Occipital lobe (tissue), 2 donors: ENCODE data around the gene INAFM1. TPM values are rescaled to one million over a fixed set of nuclear protein-coding genes. Genes with fewer than 3 reads are reported as not detected.
A peak's percentile ranks its signal among the peaks of the same experiment; 100 is the strongest.
"Not testable (repeated sequence)": the region's sequence is repeated elsewhere in the genome, so short reads cannot be mapped to it uniquely, and the experiment has no call there.

ENCODE experiments used
- DNase-seq: peaks from one replicate; lab custom pipeline; 2025; lab: John Stamatoyannopoulos, UW
- total RNA-seq: library from RNA; depleted of rRNA; stranded (reverse); fragments of >200 nt; gene quantifications from one replicate; pipeline ENCODE4 v1.2.3, GENCODE V29; 2014

Gene INAFM1
- total RNA-seq, 1 donor from 2014 or later = 2.3 TPM

DNA sequence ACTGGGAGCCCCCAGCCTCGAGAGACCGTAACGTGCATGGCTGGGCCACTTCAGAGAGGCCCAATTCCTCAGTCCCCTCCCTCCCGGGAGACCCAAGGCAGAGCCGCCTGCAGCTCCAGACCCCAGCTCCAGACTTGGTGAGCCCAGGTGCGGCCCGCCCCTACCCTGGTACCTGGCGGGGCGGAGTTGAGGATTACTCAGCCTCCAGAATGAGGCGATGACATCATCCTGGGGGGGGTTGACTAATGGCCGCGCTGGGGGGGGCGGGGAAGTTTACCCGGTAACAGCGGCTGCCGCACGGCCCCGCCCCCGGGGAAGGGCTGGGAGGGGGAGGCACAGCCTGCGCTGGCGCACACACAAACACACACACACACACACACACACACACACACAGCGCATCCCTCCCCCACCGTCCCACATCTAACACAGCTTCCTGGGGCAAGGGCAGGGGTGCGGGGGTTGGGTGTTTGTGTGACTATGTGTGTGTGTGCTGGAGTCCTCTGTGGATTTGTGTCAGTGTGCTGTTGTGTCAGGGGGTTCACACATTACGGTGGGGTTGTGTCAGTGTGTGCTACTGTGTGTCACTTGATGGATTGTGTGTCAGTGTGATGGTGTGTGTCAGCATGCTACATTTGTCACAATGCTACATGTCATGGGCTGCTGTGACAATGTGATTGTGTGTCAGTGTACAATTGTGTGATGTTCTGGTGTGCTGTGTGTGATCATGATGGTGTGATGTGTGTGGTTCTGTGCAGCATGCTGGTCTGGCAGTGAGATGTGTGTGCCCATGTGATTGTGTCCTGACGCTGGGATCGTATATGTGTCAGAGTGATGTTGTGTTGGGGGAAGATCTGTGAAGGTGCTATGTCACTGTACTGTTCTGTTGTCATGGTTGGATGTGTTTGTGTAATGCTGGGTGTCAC lies 33.4 kb upstream of the INAFM1 start:
- peak; percentile 55 for DNase-seq

GRCh38 chr19:47241919-47242577 lies 32.6 kb upstream of the INAFM1 start:
- no peak for DNase-seq

DNA sequence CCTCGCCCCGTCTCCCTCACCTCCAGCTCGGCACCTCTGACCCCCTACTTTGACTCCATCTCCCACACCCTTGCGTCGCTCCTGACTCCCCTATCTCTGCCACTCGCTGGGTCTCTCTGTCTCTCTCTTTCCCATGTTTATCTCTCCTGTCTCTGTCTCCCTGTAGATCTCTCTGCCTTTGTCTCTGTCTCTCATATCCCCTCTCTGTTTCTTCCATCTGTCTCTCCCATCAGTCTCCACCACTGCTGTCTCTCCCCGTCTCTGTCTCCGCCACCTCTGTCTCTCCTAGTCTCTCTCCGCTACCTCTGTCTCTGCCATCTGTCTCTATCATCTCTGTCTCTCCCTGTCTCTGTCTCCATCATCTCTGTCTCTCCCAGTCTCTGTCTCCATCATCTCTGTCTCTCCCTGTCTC lies 31.3 kb upstream of the INAFM1 start:
- no peak for DNase-seq

DNA sequence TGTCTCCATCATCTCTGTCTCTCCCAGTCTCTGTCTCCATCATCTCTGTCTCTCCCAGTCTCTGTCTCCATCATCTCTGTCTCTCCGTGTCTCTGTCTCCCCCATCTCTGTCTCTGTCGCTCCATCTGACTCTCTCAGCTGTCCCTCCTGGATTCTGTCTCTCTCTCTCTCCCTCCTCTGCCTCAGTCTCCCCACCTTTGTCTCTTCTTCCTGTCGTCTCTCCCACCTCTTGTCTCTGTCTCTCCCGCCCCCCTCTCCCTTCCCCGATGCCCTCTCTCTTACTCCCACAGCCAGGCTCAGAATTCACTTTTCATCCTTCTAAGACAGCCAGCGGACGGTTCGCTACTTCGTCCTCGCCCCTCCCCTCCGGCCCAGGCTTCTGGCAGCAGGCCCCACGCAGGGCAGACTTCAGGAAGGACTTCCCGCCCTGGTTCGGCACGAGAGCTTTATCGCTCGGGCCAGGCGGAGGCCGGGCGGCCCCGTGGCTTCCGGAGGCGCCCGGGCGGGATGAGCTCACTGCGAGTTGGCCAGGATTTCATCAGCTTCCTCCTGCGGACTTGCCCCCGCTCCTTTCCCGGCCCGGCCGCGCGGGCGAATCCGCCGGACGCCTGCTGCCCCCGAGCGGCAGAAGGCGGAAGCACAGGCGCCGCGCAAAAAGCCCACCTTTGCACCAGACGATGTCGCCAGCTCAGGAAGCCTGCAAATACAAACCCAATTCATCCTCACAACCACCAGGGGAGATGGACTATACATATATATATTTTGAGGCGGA lies 30.7 kb upstream of the INAFM1 start:
- peak; percentile 81 for DNase-seq

GRCh38 chr19:47247308-47247990 lies 27.2 kb upstream of the INAFM1 start:
- DNase-seq = peak; percentile 44

GRCh38 chr19:47253016-47253415 lies 21.7 kb upstream of the INAFM1 start:
- DNase-seq = not testable (repeated sequence)

GRCh38 chr19:47253467-47253881 lies 21.2 kb upstream of the INAFM1 start:
- DNase-seq = no peak

DNA sequence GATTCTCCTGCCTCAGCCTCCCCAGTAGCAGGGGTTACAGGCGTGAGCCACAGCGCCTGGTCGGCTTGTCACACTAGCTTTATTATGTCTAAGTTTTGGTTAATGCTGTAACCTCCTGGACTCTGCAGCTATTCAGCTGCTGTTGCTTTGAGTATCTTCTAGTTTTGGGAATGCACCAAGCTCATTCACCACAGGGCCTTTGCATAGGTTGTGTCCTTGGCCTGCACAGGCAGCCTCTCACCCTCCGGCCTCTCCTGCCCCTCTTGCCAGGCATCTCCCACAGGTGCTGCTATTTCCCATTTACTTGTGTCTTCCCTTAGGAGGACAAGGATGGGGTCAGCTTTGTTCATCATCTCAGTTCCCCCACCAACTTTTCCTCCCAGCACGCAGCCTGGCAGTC lies 20.7 kb upstream of the INAFM1 start:
- DNase-seq = no peak

DNA sequence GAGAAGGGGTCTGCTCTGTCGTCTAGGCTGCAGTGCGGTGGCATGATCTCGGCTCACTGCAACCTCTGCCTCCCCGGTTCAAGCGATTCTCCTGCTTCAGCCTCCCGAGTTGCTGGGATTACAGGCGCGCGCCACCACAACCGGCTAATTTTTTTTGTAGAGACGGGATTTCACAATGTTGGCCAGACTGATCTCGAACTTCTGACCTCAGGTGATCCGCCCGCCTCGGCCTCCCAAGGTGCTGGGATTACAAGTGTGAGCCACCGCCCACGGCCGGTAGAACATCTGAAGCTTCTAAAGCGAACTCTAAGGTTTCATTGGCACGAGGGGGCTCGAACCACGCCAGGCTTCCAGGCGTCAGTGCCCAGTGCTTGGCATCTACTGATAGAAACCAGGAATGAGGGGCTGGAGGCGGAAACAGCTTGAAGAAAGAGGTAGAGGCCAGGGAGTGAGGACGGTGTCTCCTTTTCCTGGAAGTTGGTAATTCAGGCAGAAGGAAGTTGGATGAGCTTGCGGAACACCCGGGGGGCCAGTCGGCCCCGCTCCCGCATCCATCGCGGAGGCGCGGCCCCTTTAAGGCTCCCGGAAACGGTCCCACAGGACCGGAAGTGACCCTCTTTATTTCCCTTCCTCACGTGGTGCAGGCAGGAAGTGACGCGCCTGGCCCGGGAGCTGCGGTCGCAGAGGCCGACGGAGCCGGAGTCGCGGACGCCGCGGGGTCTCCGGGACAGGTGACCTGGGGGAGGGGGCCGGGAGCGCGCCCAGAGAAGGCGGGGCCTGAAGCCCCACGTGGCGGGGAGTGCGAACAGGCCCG lies 18.6 kb upstream of the INAFM1 start, which contains the start of gene CCDC9:
Gene CCDC9, plus strand, starts transcription at position 647 of the 814 bp plus-strand sequence. CDS start 1,876 bp downstream, outside the sequence.
- DNase-seq = peak; percentile 95

- peak; percentile 100 for DNase-seq
Observed at GRCh38 chr19:47256693-47257410, 17.8 kb upstream of the INAFM1 start.

GRCh38 chr19:47257411-47258169 lies 17.1 kb upstream of the INAFM1 start:
- DNase-seq = no peak

DNA sequence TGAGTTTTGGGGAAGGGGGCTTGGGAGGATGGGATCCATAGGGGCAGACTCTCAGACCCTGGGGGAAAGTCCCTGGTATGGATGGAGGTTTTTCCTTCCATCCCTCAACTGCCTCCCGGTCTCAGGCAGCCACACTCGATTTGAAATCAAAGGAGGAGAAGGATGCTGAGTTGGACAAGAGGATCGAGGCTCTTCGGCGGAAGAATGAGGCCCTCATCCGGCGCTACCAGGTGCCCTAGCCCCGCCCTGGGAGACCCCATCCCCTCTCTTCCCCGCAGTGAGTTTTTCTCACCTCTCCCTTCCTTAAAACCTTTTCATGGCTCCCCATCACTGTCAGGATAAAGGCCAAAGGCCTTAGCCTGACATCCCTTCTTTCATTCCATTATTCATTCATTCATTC lies 16.3 kb upstream of the INAFM1 start:
- DNase-seq = no peak

- no peak for DNase-seq
Observed at GRCh38 chr19:47258895-47259555, 15.7 kb upstream of the INAFM1 start.

- no peak for DNase-seq
Observed at GRCh38 chr19:47260476-47260875, 14.2 kb upstream of the INAFM1 start.

DNA sequence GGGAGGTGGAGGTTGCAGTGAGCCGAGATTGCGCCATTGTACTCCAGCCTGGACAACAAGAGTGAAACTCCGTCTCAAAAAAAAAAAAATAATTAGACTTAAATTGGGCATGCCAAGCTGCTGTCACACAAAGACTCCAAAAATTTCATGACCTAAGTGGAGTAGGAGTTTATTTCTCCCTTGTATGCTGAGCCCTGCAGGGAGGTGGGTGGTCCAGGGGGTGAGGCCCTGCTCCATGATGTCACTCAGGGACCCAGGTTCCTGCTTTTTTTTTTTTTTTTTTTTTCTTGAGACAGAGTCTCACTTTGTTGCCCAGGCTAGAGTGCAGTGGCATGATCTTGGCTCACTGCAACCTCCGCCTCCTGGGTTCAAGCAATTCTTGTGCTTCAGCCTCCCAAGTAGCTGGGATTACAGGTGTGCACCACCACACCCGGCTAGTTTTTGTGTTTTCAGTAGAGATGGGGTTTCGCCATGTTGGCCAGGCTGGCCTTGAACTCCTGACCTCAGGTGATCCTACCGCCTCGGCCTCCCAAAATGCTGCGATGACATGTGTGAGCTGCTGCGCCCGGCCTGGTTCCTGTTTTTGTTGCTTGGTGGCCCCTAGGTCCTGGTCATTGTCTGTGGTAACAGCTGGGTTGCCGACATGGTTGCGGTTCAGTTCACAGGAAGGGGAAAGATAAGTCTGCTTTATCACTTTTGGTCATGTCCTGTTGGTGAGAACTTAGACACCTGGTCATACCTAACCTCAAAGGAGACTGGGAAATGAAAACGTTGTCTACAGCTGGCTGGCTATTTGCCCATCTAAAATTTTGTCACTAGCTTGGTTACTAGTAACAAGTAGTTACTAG lies 12.5 kb upstream of the INAFM1 start:
- DNase-seq = not testable (repeated sequence)

DNA sequence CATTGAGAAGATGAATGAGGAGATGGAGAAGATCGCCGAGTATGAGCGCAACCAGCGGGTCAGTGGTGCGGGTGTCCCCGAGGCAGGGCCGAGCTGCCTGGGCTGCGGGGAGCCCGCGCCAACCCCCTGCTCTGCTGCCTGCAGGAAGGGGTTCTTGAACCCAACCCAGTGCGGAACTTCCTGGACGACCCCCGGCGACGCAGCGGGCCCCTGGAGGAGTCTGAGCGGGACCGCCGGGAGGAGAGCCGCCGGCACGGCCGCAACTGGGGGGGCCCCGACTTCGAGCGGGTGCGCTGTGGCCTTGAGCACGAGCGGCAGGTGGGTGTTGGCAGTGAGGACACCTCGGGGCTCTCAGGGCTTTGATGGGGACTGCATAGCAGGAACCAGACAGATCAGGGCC lies 10.1 kb upstream of the INAFM1 start:
- DNase-seq = no peak

DNA sequence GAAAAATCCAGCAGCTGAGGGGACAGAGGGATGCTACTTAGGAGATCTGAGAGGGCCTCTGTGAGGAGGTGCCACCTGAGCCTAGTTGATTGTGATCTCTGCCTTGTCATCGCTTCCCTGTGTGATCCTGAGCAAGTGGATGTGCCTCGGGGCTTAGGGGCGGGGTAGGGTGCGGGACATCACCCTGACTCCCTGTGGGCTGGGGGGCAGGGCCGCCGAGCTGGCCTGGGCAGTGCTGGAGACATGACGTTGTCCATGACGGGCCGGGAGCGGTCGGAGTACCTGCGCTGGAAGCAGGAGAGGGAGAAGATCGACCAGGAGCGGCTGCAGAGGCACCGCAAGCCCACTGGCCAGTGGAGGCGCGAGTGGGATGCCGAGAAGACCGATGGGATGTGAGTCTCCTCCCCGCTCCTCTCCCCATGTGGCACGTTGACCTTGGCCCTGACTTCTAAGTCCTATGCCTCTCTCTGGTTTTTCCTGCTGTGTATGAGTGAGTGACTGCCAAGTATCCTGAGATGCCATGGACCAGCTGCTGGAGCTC lies 8.2 kb upstream of the INAFM1 start:
- DNase-seq = no peak
